ENCODE measurements around the gene BSND. TPM values are rescaled to one million over a fixed set of nuclear protein-coding genes. Genes with fewer than 3 reads are reported as not detected.

Gene BSND
- total and polyA plus RNA-seq, 9 of the 15 experiments (the other 6 are each of a cell fraction or from before 2014, with no cell fraction given), result not detected

DNA sequence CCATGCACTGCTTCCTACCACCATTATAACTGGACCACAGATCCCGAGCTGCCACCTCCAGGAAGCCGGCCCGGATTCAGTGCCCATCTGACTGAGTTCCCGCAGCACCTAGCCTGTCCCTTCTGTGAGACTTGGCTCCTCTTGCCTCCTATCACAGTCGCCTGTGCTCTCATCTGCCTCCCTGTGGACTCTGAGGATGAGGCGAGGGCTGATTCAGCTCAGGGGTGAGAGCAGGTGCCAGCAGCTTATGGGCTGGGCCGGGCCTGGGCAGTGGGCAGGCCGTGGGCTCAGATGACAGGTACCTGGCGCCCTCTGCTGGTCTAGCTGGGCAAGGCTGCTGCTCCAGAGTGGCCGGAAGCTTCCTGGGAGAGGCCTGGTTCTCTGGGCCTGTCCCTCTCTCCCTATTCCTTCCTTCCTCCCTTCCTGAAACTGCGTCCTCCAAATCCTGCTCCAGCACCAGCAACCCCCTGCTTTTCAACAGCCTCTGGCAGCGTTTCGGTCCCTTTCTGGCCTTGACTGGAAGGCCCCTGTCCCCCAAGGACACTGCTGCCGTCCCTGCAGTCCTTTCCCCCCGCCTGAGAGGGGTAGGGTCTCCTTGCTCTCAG lies 23.3 kb downstream of the BSND start (continued):
- TF ChIP-seq, protein P1, sequence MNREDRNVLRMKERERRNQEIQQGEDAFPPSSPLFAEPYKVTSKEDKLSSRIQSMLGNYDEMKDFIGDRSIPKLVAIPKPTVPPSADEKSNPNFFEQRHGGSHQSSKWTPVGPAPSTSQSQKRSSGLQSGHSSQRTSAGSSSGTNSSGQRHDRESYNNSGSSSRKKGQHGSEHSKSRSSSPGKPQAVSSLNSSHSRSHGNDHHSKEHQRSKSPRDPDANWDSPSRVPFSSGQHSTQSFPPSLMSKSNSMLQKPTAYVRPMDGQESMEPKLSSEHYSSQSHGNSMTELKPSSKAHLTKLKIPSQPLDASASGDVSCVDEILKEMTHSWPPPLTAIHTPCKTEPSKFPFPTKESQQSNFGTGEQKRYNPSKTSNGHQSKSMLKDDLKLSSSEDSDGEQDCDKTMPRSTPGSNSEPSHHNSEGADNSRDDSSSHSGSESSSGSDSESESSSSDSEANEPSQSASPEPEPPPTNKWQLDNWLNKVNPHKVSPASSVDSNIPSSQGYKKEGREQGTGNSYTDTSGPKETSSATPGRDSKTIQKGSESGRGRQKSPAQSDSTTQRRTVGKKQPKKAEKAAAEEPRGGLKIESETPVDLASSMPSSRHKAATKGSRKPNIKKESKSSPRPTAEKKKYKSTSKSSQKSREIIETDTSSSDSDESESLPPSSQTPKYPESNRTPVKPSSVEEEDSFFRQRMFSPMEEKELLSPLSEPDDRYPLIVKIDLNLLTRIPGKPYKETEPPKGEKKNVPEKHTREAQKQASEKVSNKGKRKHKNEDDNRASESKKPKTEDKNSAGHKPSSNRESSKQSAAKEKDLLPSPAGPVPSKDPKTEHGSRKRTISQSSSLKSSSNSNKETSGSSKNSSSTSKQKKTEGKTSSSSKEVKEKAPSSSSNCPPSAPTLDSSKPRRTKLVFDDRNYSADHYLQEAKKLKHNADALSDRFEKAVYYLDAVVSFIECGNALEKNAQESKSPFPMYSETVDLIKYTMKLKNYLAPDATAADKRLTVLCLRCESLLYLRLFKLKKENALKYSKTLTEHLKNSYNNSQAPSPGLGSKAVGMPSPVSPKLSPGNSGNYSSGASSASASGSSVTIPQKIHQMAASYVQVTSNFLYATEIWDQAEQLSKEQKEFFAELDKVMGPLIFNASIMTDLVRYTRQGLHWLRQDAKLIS (CRISPR knock-in tag; IDR thresholded peaks at IDR 0.05), result no peak
- TF ChIP-seq, protein P2, sequence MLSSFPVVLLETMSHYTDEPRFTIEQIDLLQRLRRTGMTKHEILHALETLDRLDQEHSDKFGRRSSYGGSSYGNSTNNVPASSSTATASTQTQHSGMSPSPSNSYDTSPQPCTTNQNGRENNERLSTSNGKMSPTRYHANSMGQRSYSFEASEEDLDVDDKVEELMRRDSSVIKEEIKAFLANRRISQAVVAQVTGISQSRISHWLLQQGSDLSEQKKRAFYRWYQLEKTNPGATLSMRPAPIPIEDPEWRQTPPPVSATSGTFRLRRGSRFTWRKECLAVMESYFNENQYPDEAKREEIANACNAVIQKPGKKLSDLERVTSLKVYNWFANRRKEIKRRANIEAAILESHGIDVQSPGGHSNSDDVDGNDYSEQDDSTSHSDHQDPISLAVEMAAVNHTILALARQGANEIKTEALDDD (IDR thresholded peaks at IDR 0.05), result no peak
- TF ChIP-seq POLR2G (IDR thresholded peaks at IDR 0.05; ENCODE audit: low read depth, low read length), result no peak
- TF ChIP-seq, protein P3, sequence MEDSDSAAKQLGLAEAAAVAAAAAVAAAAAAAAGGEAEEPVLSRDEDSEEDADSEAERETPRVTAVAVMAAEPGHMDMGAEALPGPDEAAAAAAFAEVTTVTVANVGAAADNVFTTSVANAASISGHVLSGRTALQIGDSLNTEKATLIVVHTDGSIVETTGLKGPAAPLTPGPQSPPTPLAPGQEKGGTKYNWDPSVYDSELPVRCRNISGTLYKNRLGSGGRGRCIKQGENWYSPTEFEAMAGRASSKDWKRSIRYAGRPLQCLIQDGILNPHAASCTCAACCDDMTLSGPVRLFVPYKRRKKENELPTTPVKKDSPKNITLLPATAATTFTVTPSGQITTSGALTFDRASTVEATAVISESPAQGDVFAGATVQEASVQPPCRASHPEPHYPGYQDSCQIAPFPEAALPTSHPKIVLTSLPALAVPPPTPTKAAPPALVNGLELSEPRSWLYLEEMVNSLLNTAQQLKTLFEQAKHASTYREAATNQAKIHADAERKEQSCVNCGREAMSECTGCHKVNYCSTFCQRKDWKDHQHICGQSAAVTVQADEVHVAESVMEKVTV (CRISPR knock-in tag; IDR thresholded peaks at IDR 0.05), result peak; percentile 41; the same call in 1 of the 2 replicates
- TF ChIP-seq ZNF707 (CRISPR knock-in tag; conservative IDR thresholded peaks at IDR 0.05), result no peak
- 0 out of 2 replicates have a peak, but pooled peaks have one; percentile 28 for TF ChIP-seq NFATC3 (IDR thresholded peaks at IDR 0.05)
- TF ChIP-seq, protein P4, sequence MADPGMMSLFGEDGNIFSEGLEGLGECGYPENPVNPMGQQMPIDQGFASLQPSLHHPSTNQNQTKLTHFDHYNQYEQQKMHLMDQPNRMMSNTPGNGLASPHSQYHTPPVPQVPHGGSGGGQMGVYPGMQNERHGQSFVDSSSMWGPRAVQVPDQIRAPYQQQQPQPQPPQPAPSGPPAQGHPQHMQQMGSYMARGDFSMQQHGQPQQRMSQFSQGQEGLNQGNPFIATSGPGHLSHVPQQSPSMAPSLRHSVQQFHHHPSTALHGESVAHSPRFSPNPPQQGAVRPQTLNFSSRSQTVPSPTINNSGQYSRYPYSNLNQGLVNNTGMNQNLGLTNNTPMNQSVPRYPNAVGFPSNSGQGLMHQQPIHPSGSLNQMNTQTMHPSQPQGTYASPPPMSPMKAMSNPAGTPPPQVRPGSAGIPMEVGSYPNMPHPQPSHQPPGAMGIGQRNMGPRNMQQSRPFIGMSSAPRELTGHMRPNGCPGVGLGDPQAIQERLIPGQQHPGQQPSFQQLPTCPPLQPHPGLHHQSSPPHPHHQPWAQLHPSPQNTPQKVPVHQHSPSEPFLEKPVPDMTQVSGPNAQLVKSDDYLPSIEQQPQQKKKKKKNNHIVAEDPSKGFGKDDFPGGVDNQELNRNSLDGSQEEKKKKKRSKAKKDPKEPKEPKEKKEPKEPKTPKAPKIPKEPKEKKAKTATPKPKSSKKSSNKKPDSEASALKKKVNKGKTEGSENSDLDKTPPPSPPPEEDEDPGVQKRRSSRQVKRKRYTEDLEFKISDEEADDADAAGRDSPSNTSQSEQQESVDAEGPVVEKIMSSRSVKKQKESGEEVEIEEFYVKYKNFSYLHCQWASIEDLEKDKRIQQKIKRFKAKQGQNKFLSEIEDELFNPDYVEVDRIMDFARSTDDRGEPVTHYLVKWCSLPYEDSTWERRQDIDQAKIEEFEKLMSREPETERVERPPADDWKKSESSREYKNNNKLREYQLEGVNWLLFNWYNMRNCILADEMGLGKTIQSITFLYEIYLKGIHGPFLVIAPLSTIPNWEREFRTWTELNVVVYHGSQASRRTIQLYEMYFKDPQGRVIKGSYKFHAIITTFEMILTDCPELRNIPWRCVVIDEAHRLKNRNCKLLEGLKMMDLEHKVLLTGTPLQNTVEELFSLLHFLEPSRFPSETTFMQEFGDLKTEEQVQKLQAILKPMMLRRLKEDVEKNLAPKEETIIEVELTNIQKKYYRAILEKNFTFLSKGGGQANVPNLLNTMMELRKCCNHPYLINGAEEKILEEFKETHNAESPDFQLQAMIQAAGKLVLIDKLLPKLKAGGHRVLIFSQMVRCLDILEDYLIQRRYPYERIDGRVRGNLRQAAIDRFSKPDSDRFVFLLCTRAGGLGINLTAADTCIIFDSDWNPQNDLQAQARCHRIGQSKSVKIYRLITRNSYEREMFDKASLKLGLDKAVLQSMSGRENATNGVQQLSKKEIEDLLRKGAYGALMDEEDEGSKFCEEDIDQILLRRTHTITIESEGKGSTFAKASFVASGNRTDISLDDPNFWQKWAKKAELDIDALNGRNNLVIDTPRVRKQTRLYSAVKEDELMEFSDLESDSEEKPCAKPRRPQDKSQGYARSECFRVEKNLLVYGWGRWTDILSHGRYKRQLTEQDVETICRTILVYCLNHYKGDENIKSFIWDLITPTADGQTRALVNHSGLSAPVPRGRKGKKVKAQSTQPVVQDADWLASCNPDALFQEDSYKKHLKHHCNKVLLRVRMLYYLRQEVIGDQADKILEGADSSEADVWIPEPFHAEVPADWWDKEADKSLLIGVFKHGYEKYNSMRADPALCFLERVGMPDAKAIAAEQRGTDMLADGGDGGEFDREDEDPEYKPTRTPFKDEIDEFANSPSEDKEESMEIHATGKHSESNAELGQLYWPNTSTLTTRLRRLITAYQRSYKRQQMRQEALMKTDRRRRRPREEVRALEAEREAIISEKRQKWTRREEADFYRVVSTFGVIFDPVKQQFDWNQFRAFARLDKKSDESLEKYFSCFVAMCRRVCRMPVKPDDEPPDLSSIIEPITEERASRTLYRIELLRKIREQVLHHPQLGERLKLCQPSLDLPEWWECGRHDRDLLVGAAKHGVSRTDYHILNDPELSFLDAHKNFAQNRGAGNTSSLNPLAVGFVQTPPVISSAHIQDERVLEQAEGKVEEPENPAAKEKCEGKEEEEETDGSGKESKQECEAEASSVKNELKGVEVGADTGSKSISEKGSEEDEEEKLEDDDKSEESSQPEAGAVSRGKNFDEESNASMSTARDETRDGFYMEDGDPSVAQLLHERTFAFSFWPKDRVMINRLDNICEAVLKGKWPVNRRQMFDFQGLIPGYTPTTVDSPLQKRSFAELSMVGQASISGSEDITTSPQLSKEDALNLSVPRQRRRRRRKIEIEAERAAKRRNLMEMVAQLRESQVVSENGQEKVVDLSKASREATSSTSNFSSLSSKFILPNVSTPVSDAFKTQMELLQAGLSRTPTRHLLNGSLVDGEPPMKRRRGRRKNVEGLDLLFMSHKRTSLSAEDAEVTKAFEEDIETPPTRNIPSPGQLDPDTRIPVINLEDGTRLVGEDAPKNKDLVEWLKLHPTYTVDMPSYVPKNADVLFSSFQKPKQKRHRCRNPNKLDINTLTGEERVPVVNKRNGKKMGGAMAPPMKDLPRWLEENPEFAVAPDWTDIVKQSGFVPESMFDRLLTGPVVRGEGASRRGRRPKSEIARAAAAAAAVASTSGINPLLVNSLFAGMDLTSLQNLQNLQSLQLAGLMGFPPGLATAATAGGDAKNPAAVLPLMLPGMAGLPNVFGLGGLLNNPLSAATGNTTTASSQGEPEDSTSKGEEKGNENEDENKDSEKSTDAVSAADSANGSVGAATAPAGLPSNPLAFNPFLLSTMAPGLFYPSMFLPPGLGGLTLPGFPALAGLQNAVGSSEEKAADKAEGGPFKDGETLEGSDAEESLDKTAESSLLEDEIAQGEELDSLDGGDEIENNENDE (IDR thresholded peaks at IDR 0.05; ENCODE audit: low read depth, low read length), result no peak
- no peak for TF ChIP-seq RFX7 (CRISPR knock-in tag; IDR thresholded peaks at IDR 0.05)
- no peak for TF ChIP-seq BRD4 (IDR thresholded peaks at IDR 0.05)
- TF ChIP-seq NELFE (IDR thresholded peaks at IDR 0.05; ENCODE audit: insufficient read depth, insufficient read length), result no peak
